Testis (tissue), 2 donors: ENCODE results near the gene PDLIM5.

Source experiments
- CTCF ChIP-seq, 3 experiments: fragments of 450-650 bp in 2 of 3; fragments of 200-600 bp in 1 of 3; sonication (generic) in 1 of 3; IDR thresholded peaks; one replicate each; pipeline ENCODE4 v1.5.1; 2016 to 2019; ENCODE audit warnings: antibody characterized with exemption in 3 of 3, mild to moderate bottlenecking in 2 of 3, moderate library complexity in 1 of 3
- POLR2A ChIP-seq: fragments of 450-650 bp; IDR thresholded peaks from one replicate; pipeline ENCODE4 v1.6.1; 2017; ENCODE audit warnings: antibody characterized with exemption, mild to moderate bottlenecking, moderate library complexity

DNA sequence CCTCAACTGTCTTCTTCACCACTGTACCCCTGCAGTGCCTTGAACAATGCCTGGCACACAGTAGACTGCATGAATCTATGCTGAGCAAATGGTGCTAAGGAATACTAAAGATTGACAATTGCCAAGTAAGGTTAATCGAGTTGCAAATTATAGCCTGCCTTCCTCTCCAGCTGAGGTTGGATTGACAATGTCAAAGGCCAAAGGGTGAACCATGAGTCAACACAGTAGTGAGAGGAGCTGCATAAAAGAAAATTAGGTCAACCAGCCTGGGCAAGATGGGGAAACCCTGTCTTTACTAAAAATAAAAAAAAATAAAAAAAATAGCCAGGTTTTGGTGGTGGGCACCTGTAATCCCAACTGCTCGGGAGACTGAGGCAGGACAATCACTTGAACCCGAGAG is 208.9 kb downstream of the PDLIM5 start:
- TF ChIP-seq CTCF (IDR thresholded peaks at IDR 0.05) (no peak), POLR2A (no peak)
